PFSK-1 (cell line): ENCODE data around the gene COX19.

Experiments
- SIN3A ChIP-seq: IDR thresholded peaks from 2 replicates; pipeline ENCODE4 v1.6.1; 2012; ENCODE audit warnings: mild to moderate bottlenecking, low read length, moderate library complexity, borderline replicate concordance; ENCODE audit not compliant: insufficient read depth
- TAF1 ChIP-seq: IDR thresholded peaks from 2 replicates; pipeline ENCODE4 v1.6.1; 2012; ENCODE audit warnings: low read length, control low read depth, borderline replicate concordance; ENCODE audit not compliant: insufficient read depth

DNA sequence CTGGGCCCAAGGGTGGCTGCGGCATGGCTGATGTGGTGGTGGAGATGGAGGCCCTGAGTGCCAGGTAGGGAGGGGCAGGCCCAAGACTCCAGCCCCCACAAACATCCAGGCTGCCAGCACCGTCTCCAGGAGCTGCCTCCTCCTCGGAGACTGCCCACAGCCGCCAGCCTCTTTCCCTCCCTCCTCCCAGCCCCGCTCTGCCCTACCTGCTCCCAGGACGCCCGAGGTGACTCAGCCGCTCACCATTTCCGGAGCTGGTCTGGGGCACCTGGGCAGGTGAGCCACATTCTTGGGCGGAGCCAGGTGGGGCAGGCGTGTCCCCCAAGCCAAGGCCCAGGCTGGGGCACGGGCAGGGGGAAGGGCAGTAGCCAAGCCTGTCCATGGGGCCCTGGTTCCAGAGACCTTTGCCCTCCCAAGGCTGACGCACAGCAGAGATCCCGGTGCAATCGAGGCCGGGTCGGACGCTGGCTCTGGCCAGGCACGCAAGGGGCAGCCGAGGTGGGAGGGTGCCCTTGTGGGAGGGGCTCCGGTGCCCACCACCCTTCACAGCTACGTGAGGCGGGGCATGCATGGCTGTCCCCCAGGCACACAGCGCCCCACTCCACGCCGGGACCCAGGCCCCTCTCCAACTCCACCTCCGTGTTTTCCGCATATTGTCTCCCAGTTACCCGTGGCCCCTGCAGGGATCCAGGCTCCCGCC is 29.6 kb downstream of the COX19 start:
- TF ChIP-seq TAF1: no peak
- TF ChIP-seq SIN3A: no peak
